HEK293 (cell line): ENCODE data around the gene CEP85L.

Source experiments
- EGR2 ChIP-seq: fragments of 450-650 bp; formaldehyde crosslinking; IDR thresholded peaks from 2 replicates; pipeline ENCODE4 v1.5.1; 2016; ENCODE audit warnings: low read depth, missing biosample characterization, missing genetic modification characterization
- HOXD13 ChIP-seq: sonication (generic); formaldehyde crosslinking; IDR thresholded peaks from 2 replicates; pipeline ENCODE4 v1.8.0; 2022; ENCODE audit warnings: missing genetic modification reagents, borderline replicate concordance
- IKZF3 ChIP-seq: fragments of 450-650 bp; IDR thresholded peaks from 2 replicates; pipeline ENCODE4 v1.5.0; 2018; ENCODE audit warnings: missing biosample characterization, mild to moderate bottlenecking, missing genetic modification characterization, moderate library complexity
- INSM2 ChIP-seq: fragments of 450-650 bp; formaldehyde crosslinking; IDR thresholded peaks from 2 replicates; pipeline ENCODE4 v1.5.1; 2016; ENCODE audit warnings: missing biosample characterization, missing genetic modification characterization
- KLF1 ChIP-seq: fragments of 450-650 bp; formaldehyde crosslinking; IDR thresholded peaks from 2 replicates; pipeline ENCODE4 v1.5.1; 2016; ENCODE audit warnings: missing biosample characterization, missing genetic modification characterization
- SALL2 ChIP-seq: fragments of 450-650 bp; formaldehyde crosslinking; IDR thresholded peaks from 2 replicates; pipeline ENCODE4 v1.5.0; 2017; ENCODE audit warnings: missing biosample characterization, mild to moderate bottlenecking, missing genetic modification characterization, borderline replicate concordance
- TSHZ1 ChIP-seq: fragments of 450-650 bp; formaldehyde crosslinking; IDR thresholded peaks from 2 replicates; pipeline ENCODE4 v1.5.1; 2016; ENCODE audit warnings: missing biosample characterization, missing genetic modification characterization, borderline replicate concordance
- ZBTB10 ChIP-seq: fragments of 450-650 bp; formaldehyde crosslinking; IDR thresholded peaks from 2 replicates; pipeline ENCODE4 v1.5.1; 2016; ENCODE audit warnings: missing biosample characterization, missing genetic modification characterization
- ZBTB44 ChIP-seq: fragments of 450-650 bp; IDR thresholded peaks from 2 replicates; pipeline ENCODE4 v1.5.1; 2018; ENCODE audit warnings: missing biosample characterization, mild to moderate bottlenecking, missing genetic modification characterization
- ZBTB48 ChIP-seq: fragments of 450-650 bp; formaldehyde crosslinking; IDR thresholded peaks from 2 replicates; pipeline ENCODE4 v1.5.1; 2016; ENCODE audit warnings: missing biosample characterization, missing genetic modification characterization
- ZEB2 ChIP-seq: fragments of 450-650 bp; formaldehyde crosslinking; IDR thresholded peaks from 2 replicates; pipeline ENCODE4 v1.5.1; 2016; ENCODE audit warnings: missing biosample characterization, missing genetic modification characterization
- ZFP69B ChIP-seq: fragments of 450-650 bp; formaldehyde crosslinking; IDR thresholded peaks from 2 replicates; pipeline ENCODE4 v1.5.1; 2016; ENCODE audit warnings: missing biosample characterization, missing genetic modification characterization
- ZNF112 ChIP-seq: fragments of 450-650 bp; formaldehyde crosslinking; IDR thresholded peaks from 2 replicates; pipeline ENCODE4 v1.5.0; 2017; ENCODE audit warnings: missing biosample characterization, missing genetic modification characterization
- ZNF138 ChIP-seq: fragments of 450-650 bp; formaldehyde crosslinking; IDR thresholded peaks from 2 replicates; pipeline ENCODE4 v1.5.1; 2016; ENCODE audit warnings: missing biosample characterization, missing genetic modification characterization, borderline replicate concordance
- ZNF292 ChIP-seq: fragments of 450-650 bp; formaldehyde crosslinking; IDR thresholded peaks from 2 replicates; pipeline ENCODE4 v1.5.1; 2016; ENCODE audit warnings: low read depth, missing biosample characterization, missing genetic modification characterization, borderline replicate concordance
- ZNF341 ChIP-seq: fragments of 450-650 bp; formaldehyde crosslinking; IDR thresholded peaks from 2 replicates; pipeline ENCODE4; 2016; ENCODE audit warnings: low read depth, missing biosample characterization, missing genetic modification characterization
- ZNF449 ChIP-seq: fragments of 450-650 bp; formaldehyde crosslinking; IDR thresholded peaks from 2 replicates; pipeline ENCODE4 v1.5.1; 2017; ENCODE audit warnings: missing biosample characterization, mild to moderate bottlenecking, missing genetic modification characterization, moderate library complexity
- ZNF560 ChIP-seq: fragments of 450-650 bp; formaldehyde crosslinking; IDR thresholded peaks from 2 replicates; pipeline ENCODE4 v1.5.1; 2017; ENCODE audit warnings: missing biosample characterization, missing genetic modification characterization, borderline replicate concordance
- ZNF624 ChIP-seq: fragments of 450-650 bp; formaldehyde crosslinking; IDR thresholded peaks from 2 replicates; pipeline ENCODE4 v1.5.1; 2017; ENCODE audit warnings: missing biosample characterization, missing genetic modification characterization
- ZNF707 ChIP-seq: fragments of 450-650 bp; formaldehyde crosslinking; IDR thresholded peaks from 2 replicates; pipeline ENCODE4 v1.5.1; 2016; ENCODE audit warnings: missing biosample characterization, missing genetic modification characterization
- ZNF776 ChIP-seq: fragments of 450-650 bp; formaldehyde crosslinking; IDR thresholded peaks from 2 replicates; pipeline ENCODE4 v1.5.0; 2017; ENCODE audit warnings: missing biosample characterization, missing genetic modification characterization, borderline replicate concordance
- TF ChIP-seq, protein P1 (sequence below): fragments of 450-650 bp; formaldehyde crosslinking; IDR thresholded peaks from 2 replicates; pipeline ENCODE4 v1.5.1; 2017; ENCODE audit warnings: missing biosample characterization, missing genetic modification characterization
- TF ChIP-seq, protein P2 (sequence below): fragments of 450-650 bp; formaldehyde crosslinking; IDR thresholded peaks from 2 replicates; pipeline ENCODE4 v1.5.1; 2016; ENCODE audit warnings: missing biosample characterization, missing genetic modification characterization

CEP85L gene

GRCh38 chr6:118650582-118651281 lies 659 bp downstream of the CEP85L start (continued):
- TF ChIP-seq, protein P1, sequence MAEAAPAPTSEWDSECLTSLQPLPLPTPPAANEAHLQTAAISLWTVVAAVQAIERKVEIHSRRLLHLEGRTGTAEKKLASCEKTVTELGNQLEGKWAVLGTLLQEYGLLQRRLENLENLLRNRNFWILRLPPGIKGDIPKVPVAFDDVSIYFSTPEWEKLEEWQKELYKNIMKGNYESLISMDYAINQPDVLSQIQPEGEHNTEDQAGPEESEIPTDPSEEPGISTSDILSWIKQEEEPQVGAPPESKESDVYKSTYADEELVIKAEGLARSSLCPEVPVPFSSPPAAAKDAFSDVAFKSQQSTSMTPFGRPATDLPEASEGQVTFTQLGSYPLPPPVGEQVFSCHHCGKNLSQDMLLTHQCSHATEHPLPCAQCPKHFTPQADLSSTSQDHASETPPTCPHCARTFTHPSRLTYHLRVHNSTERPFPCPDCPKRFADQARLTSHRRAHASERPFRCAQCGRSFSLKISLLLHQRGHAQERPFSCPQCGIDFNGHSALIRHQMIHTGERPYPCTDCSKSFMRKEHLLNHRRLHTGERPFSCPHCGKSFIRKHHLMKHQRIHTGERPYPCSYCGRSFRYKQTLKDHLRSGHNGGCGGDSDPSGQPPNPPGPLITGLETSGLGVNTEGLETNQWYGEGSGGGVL (tag by site-specific recombination), result peak; percentile 17; the same call in 1 of the 2 replicates
- peak; percentile 79 for TF ChIP-seq ZNF341 (tag by site-specific recombination)
- no peak for TF ChIP-seq ZNF292 (tag by site-specific recombination)
- TF ChIP-seq ZNF449 (tag by site-specific recombination), result 0 out of 2 replicates have a peak, but pooled peaks have one; percentile 53
- peak; percentile 85; the same call in 1 of the 2 replicates for TF ChIP-seq ZBTB48 (tag by site-specific recombination)
- no peak; the same call in 1 of the 2 replicates for TF ChIP-seq IKZF3 (tag by site-specific recombination)
- TF ChIP-seq ZNF560 (tag by site-specific recombination), result no peak
- TF ChIP-seq ZBTB10 (tag by site-specific recombination), result peak; percentile 68
- no peak for TF ChIP-seq INSM2 (tag by site-specific recombination)
- no peak for TF ChIP-seq TSHZ1
- TF ChIP-seq SALL2 (tag by site-specific recombination), result no peak
- TF ChIP-seq, protein P2, sequence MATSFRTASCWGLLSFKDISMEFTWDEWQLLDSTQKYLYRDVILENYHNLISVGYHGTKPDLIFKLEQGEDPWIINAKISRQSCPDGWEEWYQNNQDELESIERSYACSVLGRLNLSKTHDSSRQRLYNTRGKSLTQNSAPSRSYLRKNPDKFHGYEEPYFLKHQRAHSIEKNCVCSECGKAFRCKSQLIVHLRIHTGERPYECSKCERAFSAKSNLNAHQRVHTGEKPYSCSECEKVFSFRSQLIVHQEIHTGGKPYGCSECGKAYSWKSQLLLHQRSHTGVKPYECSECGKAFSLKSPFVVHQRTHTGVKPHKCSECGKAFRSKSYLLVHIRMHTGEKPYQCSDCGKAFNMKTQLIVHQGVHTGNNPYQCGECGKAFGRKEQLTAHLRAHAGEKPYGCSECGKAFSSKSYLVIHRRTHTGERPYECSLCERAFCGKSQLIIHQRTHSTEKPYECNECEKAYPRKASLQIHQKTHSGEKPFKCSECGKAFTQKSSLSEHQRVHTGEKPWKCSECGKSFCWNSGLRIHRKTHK (tag by site-specific recombination), result no peak
- peak; percentile 76 for TF ChIP-seq ZEB2 (tag by site-specific recombination)
- no peak for TF ChIP-seq ZNF138 (tag by site-specific recombination)
- no peak for TF ChIP-seq ZBTB44 (tag by site-specific recombination)
- TF ChIP-seq ZNF624, result no peak
- no peak for TF ChIP-seq ZNF776
- TF ChIP-seq ZFP69B (tag by site-specific recombination), result no peak
- TF ChIP-seq HOXD13 (CRISPR knock-in tag), result no peak
- no peak for TF ChIP-seq ZNF707 (tag by site-specific recombination)
- peak; percentile 41; the same call in 1 of the 2 replicates for TF ChIP-seq EGR2 (tag by site-specific recombination)
- peak; percentile 70 for TF ChIP-seq KLF1 (tag by site-specific recombination)
- TF ChIP-seq ZNF112 (tag by site-specific recombination), result no peak
